HG03139 (cell line): ENCODE results near the gene TNP2.

Experiments
- ATAC-seq: cut with Tn5 transposase; IDR thresholded peaks from one replicate; pipeline ENCODE4 v1.9.1; 2021; ENCODE audit not compliant: unreplicated experiment

TNP2 gene

DNA sequence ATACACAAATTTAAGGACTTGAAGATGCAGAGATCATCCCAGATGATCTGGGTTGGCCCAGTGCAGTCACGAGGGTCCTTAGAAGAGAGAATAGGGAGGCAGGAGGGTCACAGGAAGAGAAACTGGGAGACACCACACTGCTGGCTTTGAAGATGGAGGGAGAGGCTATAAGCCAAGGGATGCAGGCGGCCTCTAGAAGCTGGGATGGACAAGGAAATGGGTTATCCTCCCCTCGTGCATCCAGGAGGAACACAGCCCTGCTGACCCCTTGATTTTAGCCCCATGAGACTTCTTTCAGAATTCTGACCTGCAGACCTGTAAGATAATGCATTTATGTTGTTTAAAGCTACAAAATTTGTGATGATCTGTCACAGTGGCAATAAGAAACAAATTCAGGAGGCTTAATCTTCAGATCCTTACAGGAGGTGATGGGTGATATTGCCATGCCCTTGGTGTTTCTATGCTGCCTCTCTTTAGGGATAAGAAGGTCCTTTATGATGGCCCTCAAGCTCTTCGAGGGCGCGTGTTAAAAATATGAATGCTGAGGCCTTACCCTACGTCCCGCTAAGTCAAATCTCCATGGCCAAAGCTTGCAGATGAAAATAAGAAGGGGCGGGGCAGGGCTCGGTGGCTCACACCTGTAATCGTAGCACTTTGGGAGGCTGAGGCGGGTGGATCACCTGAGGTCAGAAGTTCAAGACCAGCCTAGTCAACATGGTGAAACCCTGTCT, 8.6 kb upstream of the TNP2 start:
- no peak for ATAC-seq

DNA sequence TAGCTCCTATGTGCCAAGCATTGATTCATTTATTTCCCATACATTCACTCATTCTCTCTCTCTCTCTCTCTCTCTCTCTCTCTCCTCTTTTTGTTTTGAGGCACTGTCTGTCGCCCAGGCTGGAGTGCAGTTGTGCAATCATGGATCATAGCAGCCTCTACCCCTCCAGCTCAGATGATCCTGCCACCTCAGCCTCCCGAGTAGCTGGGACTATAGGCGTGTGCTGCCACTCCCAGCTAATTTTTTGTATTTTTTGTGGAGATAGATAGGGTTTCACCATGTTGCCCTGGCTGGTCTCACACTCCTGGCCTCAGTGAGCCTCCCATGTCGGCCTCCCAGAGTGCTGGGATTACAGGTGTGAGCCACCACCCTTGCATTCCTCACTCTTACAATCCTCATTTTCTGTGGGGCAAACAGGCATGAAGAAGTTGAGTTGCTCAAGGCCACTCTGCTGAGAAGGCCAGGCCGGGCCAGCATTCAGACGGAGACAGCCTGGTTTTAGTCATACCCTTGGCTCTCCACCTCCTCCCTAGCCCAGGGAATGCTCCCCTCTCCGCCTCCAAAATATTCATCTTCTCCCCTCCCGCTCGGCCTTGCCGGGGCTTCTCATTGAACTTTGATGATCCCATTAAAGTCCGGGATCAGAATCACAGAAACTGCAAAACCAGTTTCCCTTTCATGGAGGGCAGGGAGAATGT, 7.9 kb upstream of the TNP2 start:
- ATAC-seq: no peak

DNA sequence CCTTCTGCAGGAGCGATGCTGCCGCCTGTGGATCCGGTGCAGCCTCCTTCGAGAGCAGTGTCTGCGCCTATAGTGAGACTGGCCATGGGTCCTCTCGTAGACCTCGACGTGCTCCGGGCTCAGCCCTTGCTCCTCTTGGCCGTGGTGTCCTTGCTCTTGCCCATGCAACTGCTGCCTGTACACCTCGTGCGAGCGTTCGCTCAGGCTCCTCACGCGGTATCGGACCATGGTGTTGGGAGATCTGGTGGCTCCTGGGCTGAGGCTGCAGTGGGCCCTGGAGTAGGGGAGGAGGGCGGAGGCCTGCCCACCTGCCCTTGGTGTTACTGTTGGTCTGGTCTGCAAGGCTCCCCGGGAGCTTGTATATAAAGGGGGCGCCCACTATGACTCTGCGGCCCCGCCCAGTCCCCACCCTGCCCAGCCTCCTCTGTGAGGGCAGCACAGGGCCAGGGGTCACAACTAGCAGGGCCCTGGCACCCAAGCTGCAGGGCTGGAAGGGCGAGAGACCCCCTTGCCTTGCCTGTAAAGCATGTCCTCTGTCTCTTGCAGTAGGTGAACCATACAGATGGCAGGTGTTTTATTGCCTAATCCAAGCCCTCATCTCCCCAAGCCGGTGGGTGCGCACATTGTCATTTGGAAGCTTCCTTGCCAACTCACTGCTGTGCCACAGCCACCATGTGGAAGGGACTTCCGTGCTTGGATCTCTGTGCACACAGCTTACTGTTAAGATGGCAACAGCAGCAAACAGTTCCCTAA, 7.2 kb upstream of the TNP2 start, which contains the start of gene PRM2:
Gene PRM2, minus strand, starts transcription at position 338 of the 753 bp plus-strand sequence. Its CDS starts 110 bp downstream, at position 228.
- ATAC-seq: no peak

DNA sequence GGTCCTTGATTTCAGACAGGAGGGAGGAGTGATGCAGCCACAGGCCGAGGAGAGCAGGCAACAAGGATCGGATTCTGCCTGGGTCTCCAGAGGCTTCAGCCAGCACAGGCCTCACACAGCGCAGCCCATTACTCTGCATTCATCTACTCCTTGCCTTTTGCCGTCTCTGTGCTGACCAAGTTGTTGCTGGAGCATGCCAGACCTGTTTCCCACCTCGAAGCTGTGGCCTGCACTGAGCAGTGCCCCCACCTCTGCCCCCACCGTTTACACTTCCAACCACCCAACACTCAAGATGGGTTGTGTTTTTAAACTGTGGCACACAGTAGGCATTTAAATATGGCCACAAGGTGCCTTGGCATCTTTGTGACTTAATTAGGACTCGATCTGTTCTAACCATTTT, 5.8 kb upstream of the TNP2 start:
- ATAC-seq: no peak

DNA sequence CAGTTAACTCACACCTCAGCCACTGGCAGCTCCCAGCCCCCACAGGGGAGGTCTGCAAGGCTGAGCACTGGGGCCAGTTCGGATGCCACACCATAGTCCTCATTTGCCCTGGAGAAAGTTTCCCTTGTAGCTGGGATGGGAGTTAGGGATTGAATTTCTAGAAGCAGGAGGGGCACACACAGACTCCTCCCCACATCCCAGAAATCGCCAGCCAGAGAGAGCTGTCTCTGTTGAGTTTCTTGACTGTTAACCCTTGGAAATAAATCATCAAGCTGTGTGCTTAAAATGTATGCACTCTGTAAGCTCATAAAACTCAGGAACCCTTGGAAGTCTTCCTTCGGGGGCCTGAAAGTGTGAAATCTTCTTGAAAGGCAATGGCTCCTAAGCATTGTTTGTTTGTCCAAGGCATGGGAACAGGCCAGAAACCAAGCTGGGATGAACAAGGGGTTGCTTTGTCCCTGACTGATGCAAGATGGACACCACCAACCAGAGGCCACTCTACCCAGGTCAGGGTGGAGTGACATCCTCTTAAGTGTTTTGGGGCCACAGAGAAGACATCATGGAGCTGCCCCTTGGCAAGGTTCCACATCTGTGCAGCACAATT, 4.7 kb upstream of the TNP2 start:
- ATAC-seq: no peak

DNA sequence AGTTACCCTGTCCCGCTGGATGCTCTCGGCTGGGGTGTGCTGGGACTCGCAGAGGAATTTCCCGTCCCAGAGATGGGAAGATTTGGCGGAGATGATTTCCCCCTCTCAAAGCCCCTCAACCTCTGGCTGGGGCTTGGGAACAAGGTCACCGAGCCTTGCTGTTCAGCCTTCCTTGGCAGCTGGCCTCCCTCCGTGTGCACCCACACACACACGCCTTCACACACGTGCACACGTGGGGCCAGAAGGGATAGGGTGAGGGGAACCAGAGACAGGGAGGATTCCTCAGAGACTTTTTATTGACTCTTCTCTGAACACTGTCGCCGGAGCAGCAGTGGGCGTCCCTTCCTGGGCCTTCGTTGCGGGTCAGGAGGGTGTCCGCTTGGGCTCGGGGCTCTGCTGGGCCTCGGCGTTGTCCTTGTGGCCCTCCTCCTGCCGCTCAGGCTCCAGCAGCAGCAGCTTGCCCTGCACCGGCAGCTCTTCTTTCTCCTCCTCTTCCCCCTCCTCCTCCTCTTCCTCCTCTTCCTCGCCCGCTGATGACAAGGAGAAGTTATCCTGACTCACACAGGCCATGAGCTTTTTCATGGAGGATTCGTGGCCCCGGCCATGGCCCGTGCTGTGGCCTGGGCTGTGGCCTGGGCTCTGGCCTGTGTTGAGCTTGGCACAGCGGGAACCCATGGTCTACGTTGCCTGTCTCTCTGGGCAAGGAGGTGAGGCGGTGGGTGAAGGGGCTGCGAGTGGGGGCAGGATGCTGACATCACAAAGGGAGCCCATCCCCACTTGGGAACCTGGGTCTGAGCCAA, 4.0 kb upstream of the TNP2 start, which contains the start of gene PRM3:
Gene PRM3, minus strand, starts transcription at position 709 of the 800 bp plus-strand sequence. Its CDS starts 34 bp downstream, at position 675.
- ATAC-seq: no peak

DNA sequence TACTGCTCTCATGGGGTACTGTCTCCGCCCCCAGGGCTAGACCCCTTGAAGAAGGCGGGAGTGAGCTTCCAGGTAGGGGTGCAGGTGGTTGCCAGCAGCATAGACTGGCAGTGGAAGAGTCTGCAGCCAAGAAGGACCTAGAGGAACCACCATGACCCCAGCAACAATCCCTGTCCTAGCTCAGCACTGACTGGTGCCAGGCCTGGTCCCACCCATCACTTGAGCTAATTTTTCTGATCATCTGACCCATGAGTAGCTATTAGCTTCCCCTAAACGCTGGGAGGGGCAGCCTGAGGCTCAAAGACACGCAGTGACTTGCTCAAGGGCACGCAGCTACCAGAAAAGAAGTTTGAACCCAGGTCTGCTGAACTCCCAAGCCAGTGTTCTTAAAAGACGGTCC, 3.4 kb upstream of the TNP2 start:
- ATAC-seq: no peak

DNA sequence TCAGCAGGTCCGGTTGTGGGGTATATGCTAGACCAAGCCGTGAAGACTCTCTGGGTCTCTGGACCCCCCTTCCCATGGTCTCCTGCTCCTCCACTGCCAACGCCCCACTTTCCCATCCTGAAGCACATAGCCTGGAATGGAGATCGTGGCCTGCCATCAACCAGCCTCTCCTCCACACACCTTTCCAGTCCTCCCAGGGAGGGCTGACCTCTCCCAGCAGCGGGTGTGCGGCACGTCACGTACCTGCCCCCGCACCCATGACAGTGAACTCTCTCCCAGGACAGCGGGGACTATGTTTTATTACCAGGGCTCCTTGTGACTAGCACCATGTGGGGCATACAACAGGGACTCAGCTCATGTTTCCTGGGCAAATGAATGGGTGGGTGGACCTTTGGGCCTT, 2.5 kb upstream of the TNP2 start:
- ATAC-seq: no peak

DNA sequence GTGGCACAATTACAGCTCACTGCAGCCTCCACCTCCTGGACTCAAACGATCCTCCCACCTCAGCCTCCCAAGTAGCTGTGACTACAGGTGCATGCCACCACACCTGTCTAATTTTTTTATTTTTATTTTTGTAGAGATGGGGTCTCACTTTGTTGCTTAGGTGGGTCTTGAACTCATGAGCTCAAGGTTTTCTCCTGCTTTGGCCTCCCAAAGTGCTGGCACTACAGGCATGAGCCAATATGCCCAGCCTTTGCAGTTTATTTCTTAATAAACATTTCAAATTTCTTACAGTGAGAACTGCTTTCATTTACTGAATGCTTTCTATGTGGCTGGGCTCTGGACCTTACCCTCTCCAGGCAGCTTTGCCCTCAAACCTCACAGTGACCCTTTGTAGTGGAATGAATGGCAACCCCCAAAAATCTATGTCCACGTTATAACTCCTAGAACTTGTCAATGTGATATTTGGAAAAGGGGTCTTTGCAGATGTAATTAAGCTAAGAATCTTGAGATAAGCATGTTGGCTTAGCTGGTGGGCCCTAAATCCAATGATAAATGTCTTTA, 1.6 kb upstream of the TNP2 start:
- no peak for ATAC-seq

DNA sequence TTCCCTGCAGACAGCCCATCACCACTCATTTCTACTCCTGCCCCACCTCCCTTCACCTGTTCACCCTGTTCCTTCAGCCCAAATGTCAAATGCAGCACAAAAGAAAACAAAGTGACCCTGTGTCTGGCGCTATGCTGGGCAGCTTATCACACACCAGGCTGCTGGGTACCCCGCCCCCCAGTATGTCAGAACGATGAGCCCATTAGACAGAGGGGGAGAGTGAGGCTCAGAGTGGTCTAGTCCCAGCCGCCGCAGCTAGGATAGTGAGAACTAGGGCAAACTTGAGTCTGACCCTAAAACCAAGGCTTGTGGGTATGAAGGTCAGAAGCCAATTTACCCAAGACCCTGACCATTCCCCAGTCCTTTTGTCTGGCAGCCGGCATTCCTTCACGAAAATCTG, 4.0 kb downstream of the TNP2 start:
- no peak for ATAC-seq

DNA sequence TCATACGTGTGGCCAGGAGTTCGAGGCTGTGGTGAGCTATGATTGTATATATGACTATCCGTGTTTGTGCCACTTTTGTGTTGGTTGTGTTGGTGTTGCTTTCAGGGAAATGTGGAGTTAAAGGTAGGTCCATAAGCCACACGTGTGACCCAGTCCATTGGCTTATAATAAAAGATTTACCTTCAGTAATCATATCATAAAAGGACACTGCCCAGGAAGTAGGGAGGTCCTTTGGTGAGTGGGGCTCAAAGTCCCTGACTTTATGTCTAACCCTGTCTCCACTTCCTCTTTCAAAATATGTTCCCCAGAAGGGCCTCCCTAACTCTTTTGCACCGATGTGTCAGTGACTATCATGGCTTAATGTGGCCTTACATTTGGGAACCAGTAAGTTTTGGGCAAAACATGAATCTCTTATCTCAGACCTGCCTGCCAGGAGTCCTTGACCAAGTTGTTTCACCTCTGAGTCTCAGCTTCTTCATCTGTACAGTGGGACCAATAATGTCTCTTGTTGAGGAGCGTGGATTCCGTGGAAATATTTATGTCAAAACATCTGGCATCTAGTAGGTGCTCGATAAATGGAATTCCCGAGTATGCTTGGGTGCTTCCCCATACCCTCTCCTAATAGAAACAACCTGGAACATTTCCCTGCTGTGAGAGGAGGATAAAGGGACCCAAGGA, 4.8 kb downstream of the TNP2 start:
- no peak for ATAC-seq

DNA sequence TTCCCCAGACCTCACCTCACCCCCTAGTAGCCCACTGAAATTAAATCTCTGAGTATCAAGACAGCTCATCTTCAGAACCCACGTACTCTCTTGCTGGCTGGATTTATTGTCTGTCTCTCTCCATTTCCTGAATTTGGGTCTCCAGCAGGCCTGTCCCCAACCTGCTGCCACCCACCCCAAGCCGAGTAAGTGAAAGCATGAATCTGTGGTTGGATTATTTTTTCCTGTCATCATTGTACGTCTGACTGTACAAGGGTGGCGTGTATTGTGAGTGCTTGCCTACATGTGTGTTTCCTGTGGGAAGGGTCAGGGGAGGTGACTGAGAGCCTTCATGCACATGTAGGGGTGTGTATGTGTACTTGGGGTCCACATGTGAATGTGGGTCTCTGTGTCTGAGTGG, 5.4 kb downstream of the TNP2 start:
- ATAC-seq: no peak

DNA sequence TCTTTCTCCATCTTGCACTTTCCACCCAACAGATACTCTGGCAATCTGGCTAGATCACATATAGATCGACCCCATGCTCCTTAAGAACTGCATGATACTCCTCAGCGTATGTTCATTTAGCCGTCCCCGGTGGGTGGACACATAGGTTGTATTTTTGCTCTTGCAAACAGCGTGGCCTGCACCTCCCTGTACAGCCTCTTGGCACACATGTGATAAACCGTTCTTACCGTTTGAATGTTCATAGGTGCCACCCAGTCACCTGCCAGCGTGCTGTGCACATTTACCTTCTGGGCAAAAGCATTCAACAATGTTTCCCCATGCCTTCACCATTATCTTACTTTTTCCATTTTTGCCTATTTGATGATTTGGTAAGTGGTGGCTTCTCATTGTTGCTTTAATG, 6.2 kb downstream of the TNP2 start:
- no peak for ATAC-seq

DNA sequence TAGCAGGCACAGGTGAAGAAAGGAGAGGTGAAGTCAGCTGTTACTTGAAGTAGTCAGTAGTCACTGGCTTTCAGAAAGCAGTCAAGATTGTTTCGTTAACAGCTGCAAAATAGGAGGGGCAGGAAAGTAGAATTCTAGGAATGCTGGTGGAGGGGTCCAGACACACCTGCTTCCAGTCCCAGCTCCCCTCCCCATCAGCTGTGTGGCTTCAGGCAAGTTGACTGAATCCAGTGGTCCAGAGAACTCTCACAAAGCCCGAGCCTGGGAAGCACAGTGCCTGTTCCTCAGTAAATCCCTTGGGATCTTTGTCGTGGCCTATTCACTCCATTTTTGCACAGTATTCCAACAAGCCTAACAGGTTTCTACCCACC, 8.5 kb downstream of the TNP2 start:
- ATAC-seq: no peak

DNA sequence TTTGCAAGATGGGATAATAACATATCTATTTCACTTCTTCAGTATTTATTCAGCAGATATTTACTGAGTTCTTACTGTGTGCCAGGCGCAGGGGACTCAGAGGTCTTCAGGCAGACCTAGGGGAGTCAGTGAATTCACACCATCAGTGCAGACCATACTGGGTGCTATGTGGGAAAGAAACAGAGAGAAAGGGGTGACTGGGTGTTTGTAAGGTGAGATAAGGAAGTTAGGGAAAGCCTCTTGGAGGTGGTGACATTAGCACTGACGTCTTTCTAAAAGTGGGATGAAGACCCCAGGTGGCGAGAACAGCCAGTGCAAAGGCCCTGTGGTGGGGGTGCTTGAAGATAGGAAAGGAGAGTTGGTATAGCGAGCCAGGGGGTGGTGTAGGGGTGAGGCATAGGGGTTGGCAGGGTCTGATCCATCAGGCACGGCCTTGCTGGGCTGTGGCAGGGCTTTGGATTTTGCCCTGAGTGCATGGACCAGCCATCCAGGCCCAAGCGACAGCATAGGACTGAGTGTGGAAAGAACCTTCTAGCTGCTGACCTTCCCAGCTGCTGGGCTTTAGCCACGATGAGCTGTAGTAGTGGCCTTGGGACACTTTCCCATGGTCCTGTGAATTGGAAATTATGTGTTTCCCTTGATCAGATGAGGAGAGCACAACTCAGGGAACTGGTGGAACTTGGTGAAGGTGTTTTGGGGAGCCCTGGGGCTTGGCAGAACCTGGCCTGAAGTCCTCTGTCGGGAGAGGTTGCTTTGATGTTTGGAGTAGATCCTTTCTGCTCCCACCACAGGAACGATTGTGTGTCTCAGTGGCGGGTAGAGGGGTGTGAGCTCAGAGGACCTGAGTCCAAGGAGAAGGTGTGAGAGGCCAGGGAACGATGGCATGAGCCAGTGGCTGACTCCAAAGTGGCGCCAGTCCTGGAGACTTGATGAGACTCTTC, 9.2 kb downstream of the TNP2 start:
- no peak for ATAC-seq

DNA sequence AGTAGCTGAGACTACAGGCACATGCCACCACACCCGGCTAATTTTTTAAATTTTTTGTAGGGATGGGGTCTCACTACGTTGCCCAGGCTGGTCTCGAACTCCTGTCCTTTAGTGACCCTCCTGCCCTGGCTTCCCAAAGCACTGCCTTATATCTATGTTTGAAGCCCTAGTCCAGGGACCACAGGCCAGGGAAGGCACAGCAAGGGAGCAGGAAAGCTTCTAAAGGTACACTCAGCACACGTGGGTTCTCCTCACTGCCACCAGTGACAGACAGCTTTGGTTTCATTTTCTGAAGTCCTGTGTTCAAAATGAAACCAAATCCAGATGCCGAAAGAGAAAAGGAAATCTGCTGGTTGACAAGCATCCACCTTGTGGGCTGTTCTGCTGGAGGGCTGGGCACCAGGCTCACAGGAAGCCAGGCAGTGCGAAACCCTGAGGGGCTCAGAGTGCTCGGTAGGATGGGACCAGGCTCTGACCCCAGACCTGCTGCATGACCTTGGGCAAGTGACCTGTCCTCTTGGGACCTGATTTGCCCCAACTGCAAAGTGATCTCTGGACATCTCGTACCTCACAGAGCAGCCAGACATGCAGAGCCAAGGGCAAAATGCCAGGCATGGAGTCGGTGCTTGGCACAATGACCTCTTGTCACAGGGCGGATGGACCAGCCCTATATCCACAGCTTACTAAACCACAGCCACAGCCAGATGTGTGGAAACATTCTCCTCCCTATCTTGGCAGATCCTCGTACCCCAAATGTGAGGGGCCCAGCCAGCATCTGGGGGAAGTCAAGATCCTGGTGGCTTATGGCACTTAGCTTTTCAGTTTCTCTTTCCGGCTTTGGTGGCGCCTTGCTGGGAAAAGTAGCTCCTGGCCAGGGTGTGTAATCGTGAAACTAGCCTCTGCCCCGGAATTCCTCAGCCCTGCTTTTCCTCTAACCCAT, 10.3 kb downstream of the TNP2 start:
- ATAC-seq: no peak

DNA sequence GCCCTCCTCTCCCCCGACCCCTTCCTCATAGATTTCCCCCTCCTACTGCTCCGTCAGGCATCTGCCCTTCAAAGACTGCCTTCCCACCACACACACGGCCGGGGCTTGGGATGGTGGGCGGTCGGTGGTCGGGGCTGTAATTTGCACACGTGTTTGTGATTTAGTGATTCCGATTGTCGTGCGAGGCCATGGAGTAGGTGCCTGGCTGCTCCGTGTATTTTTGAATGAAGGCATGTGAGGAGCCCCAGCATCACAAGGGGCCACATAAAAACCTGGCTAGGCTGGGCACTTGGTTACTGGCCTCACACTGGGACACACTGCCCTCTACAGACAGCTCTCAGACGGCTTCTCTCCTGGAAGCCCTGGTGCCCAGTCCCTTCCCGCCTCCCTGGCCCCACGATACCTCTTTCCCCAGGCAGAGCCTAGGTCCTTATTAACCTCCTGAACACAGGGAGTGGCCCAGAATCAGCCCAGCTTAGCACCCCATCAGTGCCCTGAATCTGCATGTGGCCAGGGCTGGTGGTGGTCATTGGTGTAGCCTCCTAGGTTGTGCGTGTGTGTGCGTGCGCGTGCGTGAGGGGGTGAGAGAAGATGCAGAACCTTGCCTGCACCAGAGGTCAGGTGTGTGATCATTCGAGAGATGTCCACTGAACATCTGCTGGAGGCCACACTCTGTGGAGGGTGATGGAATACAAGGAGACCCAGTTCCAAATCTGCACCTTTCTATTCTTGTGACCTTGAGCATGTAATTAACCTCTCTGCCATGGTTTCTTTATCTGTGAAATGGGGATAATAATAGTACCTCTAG, 11.8 kb downstream of the TNP2 start:
- no peak for ATAC-seq
